C4-2B (cell line): Measurements from ENCODE around the gene MID1IP1.

ENCODE experiments used
- H3K27ac ChIP-seq: fragments of 450-650 bp; 2 replicates; pipeline ENCODE4 v1.5.1; 2017
- ZFX ChIP-seq: fragments of 450-650 bp; IDR thresholded peaks from 2 replicates; pipeline ENCODE4 v1.6.1; 2017
- TF ChIP-seq, protein P1 (sequence below): fragments of 450-650 bp; conservative IDR thresholded peaks from 2 replicates; pipeline ENCODE4 v1.5.1; 2017; ENCODE audit warnings: mild to moderate bottlenecking

The MID1IP1 gene

DNA sequence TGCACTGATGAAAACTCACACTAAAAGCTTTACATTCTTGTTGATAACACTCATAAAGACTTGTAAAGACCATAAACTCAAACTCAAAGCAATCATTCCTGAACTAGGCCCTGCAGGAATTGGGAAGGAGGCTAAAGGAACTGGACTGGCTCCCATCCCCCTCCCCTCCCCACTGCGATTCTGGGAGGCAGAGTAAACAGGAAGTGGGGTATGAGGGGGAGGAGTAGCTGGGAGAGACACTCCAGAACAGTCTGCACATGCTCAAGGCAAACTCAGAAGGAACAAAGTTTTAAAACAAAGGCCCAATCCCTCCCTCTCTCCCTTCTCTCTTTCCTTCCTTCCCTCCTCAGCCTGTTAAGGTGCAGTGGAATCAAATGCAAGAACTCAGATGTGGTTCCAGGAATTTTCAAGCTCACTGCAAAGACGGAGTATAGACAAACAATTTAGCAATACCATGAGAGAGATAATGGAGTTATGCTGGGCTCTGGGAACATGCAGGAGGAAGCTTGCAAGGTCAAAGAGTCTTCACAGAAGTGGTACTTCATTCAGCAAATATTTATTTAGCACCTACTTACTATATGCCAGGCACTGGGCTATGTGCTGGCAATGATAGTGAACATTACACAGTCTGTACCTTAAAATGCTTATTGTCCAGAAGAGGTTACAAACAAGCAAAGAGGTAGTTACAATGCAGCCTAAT is 15.9 kb downstream of the MID1IP1 start:
- peak overlapping the region; percentile 45; the same call in 1 of the 2 replicates for H3K27ac ChIP-seq
- TF ChIP-seq, protein P1, sequence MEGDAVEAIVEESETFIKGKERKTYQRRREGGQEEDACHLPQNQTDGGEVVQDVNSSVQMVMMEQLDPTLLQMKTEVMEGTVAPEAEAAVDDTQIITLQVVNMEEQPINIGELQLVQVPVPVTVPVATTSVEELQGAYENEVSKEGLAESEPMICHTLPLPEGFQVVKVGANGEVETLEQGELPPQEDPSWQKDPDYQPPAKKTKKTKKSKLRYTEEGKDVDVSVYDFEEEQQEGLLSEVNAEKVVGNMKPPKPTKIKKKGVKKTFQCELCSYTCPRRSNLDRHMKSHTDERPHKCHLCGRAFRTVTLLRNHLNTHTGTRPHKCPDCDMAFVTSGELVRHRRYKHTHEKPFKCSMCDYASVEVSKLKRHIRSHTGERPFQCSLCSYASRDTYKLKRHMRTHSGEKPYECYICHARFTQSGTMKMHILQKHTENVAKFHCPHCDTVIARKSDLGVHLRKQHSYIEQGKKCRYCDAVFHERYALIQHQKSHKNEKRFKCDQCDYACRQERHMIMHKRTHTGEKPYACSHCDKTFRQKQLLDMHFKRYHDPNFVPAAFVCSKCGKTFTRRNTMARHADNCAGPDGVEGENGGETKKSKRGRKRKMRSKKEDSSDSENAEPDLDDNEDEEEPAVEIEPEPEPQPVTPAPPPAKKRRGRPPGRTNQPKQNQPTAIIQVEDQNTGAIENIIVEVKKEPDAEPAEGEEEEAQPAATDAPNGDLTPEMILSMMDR, result no peak
- no peak for TF ChIP-seq ZFX

DNA sequence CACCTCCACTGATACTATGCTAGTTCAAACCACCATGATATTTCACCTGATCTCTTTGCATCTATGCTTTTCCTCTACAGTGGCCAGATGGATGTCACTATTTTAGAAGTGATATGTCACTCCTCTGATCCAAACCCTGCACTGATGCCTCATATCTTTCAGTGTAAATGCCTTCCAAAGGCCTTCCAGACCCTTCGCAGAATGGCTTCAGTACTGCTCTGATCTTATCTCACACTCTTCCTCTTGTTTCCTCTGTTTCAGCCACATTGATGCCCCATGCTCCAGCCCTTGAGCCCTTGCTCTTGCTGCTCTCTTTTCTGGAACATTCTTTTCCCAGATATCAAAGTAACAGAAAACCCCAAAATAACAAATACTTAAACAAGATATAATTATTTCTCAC is 17.9 kb downstream of the MID1IP1 start:
- no peak for TF ChIP-seq ZFX
- TF ChIP-seq, protein P1, result no peak

DNA sequence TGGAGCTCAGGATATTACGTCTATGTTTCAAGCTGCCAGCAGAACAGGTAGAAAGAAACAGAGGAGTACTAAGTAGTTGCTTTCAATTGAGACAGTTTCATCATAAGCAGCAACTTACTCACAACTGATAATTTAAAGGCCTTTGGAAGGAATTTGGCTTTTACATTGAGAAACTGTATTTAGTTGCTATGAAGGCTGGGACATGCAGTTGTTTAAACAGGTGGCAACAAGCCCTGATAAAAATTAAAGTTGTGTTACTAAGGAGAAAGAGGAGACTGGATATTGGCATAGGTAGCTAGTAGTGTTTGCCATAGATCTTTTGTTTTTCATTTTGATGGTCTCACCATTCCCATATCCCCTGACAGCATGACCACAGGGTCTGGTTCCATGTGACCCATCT is 18.4 kb downstream of the MID1IP1 start:
- no peak overlapping the region for H3K27ac ChIP-seq
- TF ChIP-seq, protein P1, result no peak
- TF ChIP-seq ZFX, result no peak

More for the DNA sequence above, 17.9 kb downstream of the MID1IP1 start:
- no peak overlapping the region for H3K27ac ChIP-seq

- no peak overlapping the region for H3K27ac ChIP-seq
- no peak for TF ChIP-seq ZFX
- TF ChIP-seq, protein P1, result no peak
Measured at GRCh38 chrX:38820751-38821150, 19.5 kb downstream of the MID1IP1 start.

DNA sequence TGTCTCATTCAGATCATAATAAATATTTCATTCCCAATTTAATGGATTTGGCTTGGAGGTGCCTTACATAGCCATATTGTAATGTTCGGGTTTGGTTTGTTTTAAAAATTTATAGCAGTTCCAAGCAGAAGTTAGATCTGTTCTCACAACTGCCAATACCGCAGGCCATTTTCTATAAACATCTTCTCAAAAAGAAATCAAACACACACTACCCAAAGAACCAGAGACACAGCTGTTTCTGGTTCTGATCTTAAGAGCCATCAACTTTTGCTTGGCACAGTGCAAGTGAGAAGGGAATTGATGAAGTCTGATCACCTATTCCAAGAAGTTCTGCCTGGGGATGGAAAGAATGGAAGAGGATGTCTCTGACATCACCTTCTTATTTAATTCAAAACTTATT is 22.9 kb downstream of the MID1IP1 start:
- TF ChIP-seq ZFX, result no peak
- TF ChIP-seq, protein P1, result no peak
- no peak overlapping the region for H3K27ac ChIP-seq

GRCh38 chrX:38831949-38832348 is 30.7 kb downstream of the MID1IP1 start:
- no peak for TF ChIP-seq ZFX
- no peak overlapping the region for H3K27ac ChIP-seq

GRCh38 chrX:38837389-38837788 is 36.1 kb downstream of the MID1IP1 start:
- TF ChIP-seq, protein P1, result no peak
- TF ChIP-seq ZFX, result no peak
- no peak overlapping the region for H3K27ac ChIP-seq

DNA sequence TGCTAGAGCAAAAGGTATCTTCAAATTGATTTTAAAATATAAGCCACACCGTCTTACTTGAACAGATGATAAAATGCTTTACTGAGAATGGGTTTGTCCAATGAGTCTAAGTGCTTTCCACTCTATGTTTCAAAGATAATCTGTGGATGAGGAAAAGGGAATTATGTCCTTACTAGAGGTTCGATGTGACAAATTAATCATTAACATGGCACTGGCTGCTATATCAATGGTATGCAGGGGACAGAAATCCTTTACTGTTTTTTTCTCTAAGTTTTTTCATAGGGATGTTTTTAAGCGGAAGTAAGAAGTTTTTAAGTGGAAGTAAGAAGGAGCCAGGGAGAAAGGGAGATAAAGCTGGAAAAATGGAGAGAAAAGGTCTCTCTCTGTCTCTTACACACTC is 38.0 kb downstream of the MID1IP1 start:
- H3K27ac ChIP-seq, result no peak overlapping the region
- TF ChIP-seq, protein P1, result no peak
- no peak for TF ChIP-seq ZFX
